Mammary epithelial cell (primary cell): ENCODE data around the gene GAA.

Experiments used
- CTCF ChIP-seq, 2 donors: IDR thresholded peaks in 1 of 2; conservative IDR thresholded peaks in 1 of 2; 2 replicates each; pipeline ENCODE4 v1.5.1; 2011 to 2012; ENCODE audit warnings: inconsistent platforms in 2 of 2, low read length in 2 of 2, mild to moderate bottlenecking in 2 of 2, control low read depth in 1 of 2, low read depth in 1 of 2; ENCODE audit not compliant: insufficient read depth in 1 of 2; ENCODE audit errors: extremely low read depth in 1 of 2
- EZH2 ChIP-seq: IDR thresholded peaks from 2 replicates; pipeline ENCODE4 v1.6.1; 2012; ENCODE audit warnings: low read length, inconsistent platforms, borderline replicate concordance

- TF ChIP-seq CTCF (conservative IDR thresholded peaks at IDR 0.05 in 1 of 2, IDR thresholded peaks at IDR 0.05 in 1 of 2; ENCODE audit: extremely low read depth in 1 of 2, insufficient read depth in 1 of 2, low read depth in 1 of 2, low read length in 2 of 2) (no peak), EZH2 (no peak)
These were observed 16.6 kb upstream of the GAA start for GRCh38 chr17:80084773-80085172.
